NCI-H82 treated with DMSO at 0.1 percent for 48 hours (cell line): Measurements from ENCODE around the gene ITPKB.

Source experiments
- DNase-seq: peaks from one replicate; lab custom pipeline; 2025; ENCODE audit not compliant: unreplicated experiment; lab: John Stamatoyannopoulos, UW

The ITPKB gene

GRCh38 chr1:226653311-226653921, 85.7 kb downstream of the ITPKB start:
- no peak for DNase-seq

GRCh38 chr1:226652613-226653012, 86.5 kb downstream of the ITPKB start:
- no peak for DNase-seq

GRCh38 chr1:226651732-226652105, 87.4 kb downstream of the ITPKB start:
- no peak for DNase-seq

GRCh38 chr1:226651041-226651731, 87.9 kb downstream of the ITPKB start:
- no peak for DNase-seq

- no peak for DNase-seq
Observed at GRCh38 chr1:226650236-226650841, 88.7 kb downstream of the ITPKB start.

GRCh38 chr1:226649780-226650179, 89.3 kb downstream of the ITPKB start:
- DNase-seq: no peak

- DNase-seq: no peak
Observed at GRCh38 chr1:226649244-226649643, 89.8 kb downstream of the ITPKB start.

- DNase-seq: no peak
Observed at GRCh38 chr1:226648421-226648820, 90.7 kb downstream of the ITPKB start.

- no peak for DNase-seq
Observed at GRCh38 chr1:226647719-226648118, 91.4 kb downstream of the ITPKB start.

GRCh38 chr1:226646870-226647449, 92.1 kb downstream of the ITPKB start:
- DNase-seq: no peak

- peak; percentile 94 for DNase-seq
Observed at GRCh38 chr1:226646026-226646869, 92.8 kb downstream of the ITPKB start.

- no peak for DNase-seq
Observed at GRCh38 chr1:226645279-226645976, 93.7 kb downstream of the ITPKB start.

- DNase-seq: no peak
Observed at GRCh38 chr1:226644541-226645176, 94.4 kb downstream of the ITPKB start.

GRCh38 chr1:226643611-226644540, 95.2 kb downstream of the ITPKB start:
- DNase-seq: no peak

GRCh38 chr1:226643177-226643576, 95.9 kb downstream of the ITPKB start:
- no peak for DNase-seq

GRCh38 chr1:226642421-226642820, 96.7 kb downstream of the ITPKB start:
- no peak for DNase-seq

GRCh38 chr1:226641671-226642231, 97.3 kb downstream of the ITPKB start:
- DNase-seq: no peak

- DNase-seq: no peak
Observed at GRCh38 chr1:226640321-226641136, 98.6 kb downstream of the ITPKB start.
